GM18951 (cell line): ENCODE data around the gene ACOT9.

Experiments used
- POLR2A ChIP-seq: IDR thresholded peaks from 4 replicates; pipeline ENCODE4 v1.6.1; 2011; ENCODE audit warnings: mild to moderate bottlenecking; ENCODE audit not compliant: insufficient read length, insufficient read depth; ENCODE audit errors: extremely low read depth
- in situ Hi-C: fragments of 300-500 bp; cut with MboI; formaldehyde crosslinking; loops from one replicate; pipeline ENCODE4 v1.12.0; 2022; ENCODE audit warnings: low sequenced_read_pairs, mixed read lengths, inconsistent platforms; ENCODE audit not compliant: unreplicated experiment

The ACOT9 gene

GRCh38 chrX:23659339-23659738 is 83.7 kb downstream of the ACOT9 start:
- in situ Hi-C loops: no loop called here
- TF ChIP-seq POLR2A: no peak

- no peak for TF ChIP-seq POLR2A
- in situ Hi-C loops: no loop called here
Observed at GRCh38 chrX:23656684-23657083, 86.4 kb downstream of the ACOT9 start.

GRCh38 chrX:23656091-23656490 is 87.0 kb downstream of the ACOT9 start:
- in situ Hi-C loops: no loop called here
- TF ChIP-seq POLR2A: no peak
